Vagina (tissue), 2 donors: ENCODE measurements around the gene SMARCE1.

ENCODE experiments used
- CTCF ChIP-seq, 3 experiments: fragments of 450-650 bp in 2 of 3; fragments of 200-600 bp in 1 of 3; sonication (generic) in 1 of 3; IDR thresholded peaks; one replicate each; pipeline ENCODE4 v1.5.1; 2017 to 2019; ENCODE audit warnings: antibody characterized with exemption in 3 of 3, mild to moderate bottlenecking in 2 of 3, moderate library complexity in 2 of 3
- POLR2A ChIP-seq, 2 donors: fragments of 450-650 bp; IDR thresholded peaks; one replicate each; pipeline ENCODE4 v1.6.1; 2017; ENCODE audit warnings: antibody characterized with exemption in 2 of 2, mild to moderate bottlenecking in 2 of 2, moderate library complexity in 2 of 2
- POLR2AphosphoS5 ChIP-seq, 2 donors: sonication (generic); formaldehyde crosslinking; IDR thresholded peaks; one replicate each; pipeline ENCODE4 v1.9.0; 2017; ENCODE audit warnings: antibody characterized with exemption in 2 of 2, mild to moderate bottlenecking in 2 of 2, low read depth in 1 of 2; ENCODE audit not compliant: insufficient read depth in 1 of 2

GRCh38 chr17:40623419-40624210, 24.0 kb downstream of the SMARCE1 start:
- TF ChIP-seq CTCF (IDR thresholded peaks at IDR 0.05) (no peak), POLR2A (IDR thresholded peaks at IDR 0.05) (no peak), POLR2AphosphoS5 (IDR thresholded peaks at IDR 0.05; ENCODE audit: insufficient read depth in 1 of 2, low read depth in 1 of 2) (no peak)
